CD14-positive monocyte (primary cell): ENCODE measurements around the gene ELANE. TPM values are rescaled to one million over a fixed set of nuclear protein-coding genes. Genes with fewer than 3 reads are reported as not detected.

Experiments
- DNase-seq, 3 donors: peaks; one replicate each; pipeline ENCODE4 v3.0.0-alpha.2; 2011 to 2022
- H2AFZ ChIP-seq: 2 replicates; pipeline ENCODE4 v1.6.0; 2012; ENCODE audit warnings: mild to moderate bottlenecking, low read depth, low read length, inconsistent platforms; ENCODE audit not compliant: insufficient read depth, poor library complexity, severe bottlenecking
- H3K27ac ChIP-seq, 2 donors: 1 replicate in 1 of 2; 2 replicates in 1 of 2; pipeline ENCODE4 v1.5.1; 2012 to 2013; ENCODE audit warnings: low read length in 2 of 2, control low read depth in 1 of 2, inconsistent platforms in 1 of 2, low read depth in 1 of 2, mild to moderate bottlenecking in 1 of 2
- H3K27me3 ChIP-seq, 2 donors: one replicate each; pipeline versions ENCODE4 v1.6.0 to v1.6.1; 2011 to 2013; ENCODE audit warnings: low read length in 2 of 2; ENCODE audit not compliant: control insufficient read depth in 2 of 2, insufficient read depth in 2 of 2
- H3K36me3 ChIP-seq, 2 donors: replicated peaks in 1 of 2; 1 replicate in 1 of 2; 2 replicates in 1 of 2; pipeline versions ENCODE4 v1.5.1 to v1.6.1; 2012 to 2013; ENCODE audit warnings: low read length in 2 of 2, control low read depth in 1 of 2, inconsistent platforms in 1 of 2, mild to moderate bottlenecking in 1 of 2; ENCODE audit not compliant: insufficient read depth in 2 of 2, control insufficient read depth in 1 of 2
- H3K4me1 ChIP-seq, 2 donors: 1 replicate in 1 of 2; 2 replicates in 1 of 2; pipeline versions ENCODE4 v1.5.1 to v1.6.1; 2012 to 2013; ENCODE audit warnings: low read length in 2 of 2, control low read depth in 1 of 2, inconsistent platforms in 1 of 2, mild to moderate bottlenecking in 1 of 2, moderate library complexity in 1 of 2; ENCODE audit not compliant: insufficient read depth in 2 of 2, control insufficient read depth in 1 of 2
- H3K4me2 ChIP-seq: replicated peaks from 2 replicates; pipeline ENCODE3; 2012; ENCODE audit warnings: low read length, moderate library complexity, mild to moderate bottlenecking; ENCODE audit not compliant: poor library complexity, severe bottlenecking; ENCODE audit errors: extremely low read depth
- H3K4me3 ChIP-seq, 3 experiments: fragments of 200-600 bp in 1 of 3; sonication (generic) in 1 of 3; replicated peaks in 1 of 3; 1 replicate in 2 of 3; 2 replicates in 1 of 3; pipeline ENCODE4 v1.5.1; 2011 to 2013; ENCODE audit warnings: low read length in 3 of 3, mild to moderate bottlenecking in 3 of 3, control low read depth in 2 of 3, low read depth in 2 of 3, inconsistent platforms in 1 of 3, moderate library complexity in 1 of 3
- H3K79me2 ChIP-seq: 2 replicates; pipeline ENCODE4 v1.6.0; 2012; ENCODE audit warnings: mild to moderate bottlenecking, control low read depth, inconsistent platforms, low read length, moderate library complexity; ENCODE audit not compliant: insufficient read depth
- H3K9ac ChIP-seq: 2 replicates; pipeline ENCODE4 v1.6.0; 2017; ENCODE audit warnings: low read length, mild to moderate bottlenecking; ENCODE audit not compliant: insufficient read depth, poor library complexity, severe bottlenecking
- H3K9me3 ChIP-seq, 2 donors: replicated peaks in 1 of 2; 1 replicate in 1 of 2; 2 replicates in 1 of 2; pipeline versions ENCODE4 v1.5.1 to v1.6.1; 2012 to 2013; ENCODE audit warnings: low read length in 2 of 2, control low read depth in 1 of 2; ENCODE audit not compliant: control insufficient read depth in 1 of 2, insufficient read depth in 1 of 2
- H4K20me1 ChIP-seq: 2 replicates; pipeline ENCODE4 v1.6.0; 2012; ENCODE audit warnings: mild to moderate bottlenecking, low read length, control low read depth, moderate library complexity; ENCODE audit not compliant: insufficient read depth
- H3K27ac Mint-ChIP-seq, 7 donors: one replicate each; pipeline ENCODE4 v1.8.0; 2020; ENCODE audit warnings: mild to moderate bottlenecking in 7 of 7, mixed read lengths in 7 of 7, moderate library complexity in 6 of 7, inconsistent platforms in 2 of 7
- H3K27me3 Mint-ChIP-seq, 3 donors: one replicate each; pipeline ENCODE4 v1.8.0; 2021 to 2022; ENCODE audit warnings: low read depth in 3 of 3, mild to moderate bottlenecking in 3 of 3, mixed read lengths in 3 of 3, moderate library complexity in 3 of 3, inconsistent platforms in 1 of 3
- H3K36me3 Mint-ChIP-seq, 2 donors: one replicate each; pipeline ENCODE4 v1.8.0; 2020; ENCODE audit warnings: mixed read lengths in 2 of 2, inconsistent platforms in 1 of 2, mild to moderate bottlenecking in 1 of 2
- H3K4me1 Mint-ChIP-seq: one replicate; pipeline ENCODE4 v1.8.0; 2020; ENCODE audit warnings: mild to moderate bottlenecking, mixed read lengths
- H3K4me3 Mint-ChIP-seq, 2 donors: one replicate each; pipeline ENCODE4 v1.8.0; 2020; ENCODE audit warnings: mild to moderate bottlenecking in 2 of 2, mixed read lengths in 2 of 2, moderate library complexity in 1 of 2
- H3K9me3 Mint-ChIP-seq, 7 donors: one replicate each; pipeline ENCODE4 v1.8.0; 2020 to 2022; ENCODE audit warnings: mixed read lengths in 7 of 7, mild to moderate bottlenecking in 6 of 7, moderate library complexity in 6 of 7, inconsistent platforms in 2 of 7
- CTCF ChIP-seq: fragments of 200-600 bp; IDR thresholded peaks from one replicate; pipeline ENCODE4 v1.8.0; 2022; ENCODE audit warnings: antibody characterized with exemption, mild to moderate bottlenecking
- WGBS: methylation state at CpG from one replicate; pipeline ENCODE4 v1.1.5; 2013; ENCODE audit warnings: missing lambda C conversion rate; ENCODE audit not compliant: insufficient coverage; 5-methylcytosine and 5-hydroxymethylcytosine counted together
- intact Hi-C, 2 donors: fragments of 100-400 bp; cut with micrococcal nuclease; formaldehyde crosslinking; loops; one replicate each; pipeline versions ENCODE4 v1.15.0 to v1.15.1; 2023
- polyA plus RNA-seq, 3 donors: library from polyadenylated mRNA; depleted of rRNA in 1 of 3; unstranded in 2 of 3; stranded (reverse) in 1 of 3; fragments of 300-500 nt in 2 of 3; fragments of >200 nt in 1 of 3; fragmentation: Illumina TruSeq in 2 of 3; gene quantifications; 1 replicate in 2 of 3; 2 replicates in 1 of 3; pipeline ENCODE4 v1.2.3, GENCODE V29; 2012 to 2021

Gene ELANE
- polyA plus RNA-seq, 3 donors, result 0.61 to 2.0 (median 1.3) TPM

- H2AFZ ChIP-seq, result no peak overlapping the region
- H3K36me3 ChIP-seq, result peaks cover 10 to 18% of the 10 kb centered on the region in 2 donors
- TF ChIP-seq CTCF, result no peak
- no peaks in the 10 kb centered on the region for H3K79me2 ChIP-seq
- Mint-ChIP-seq H3K4me1 (peaks cover 11% of the 10 kb centered on the region), H3K9me3 (peaks cover 0 to 1% (median 0%) of the 10 kb centered on the region in 7 donors), H3K27ac (no peak overlapping the region), H3K27me3 (peaks cover 0 to 5% (median 2%) of the 10 kb centered on the region in 3 donors), H3K36me3 (peaks cover 29 to 44% of the 10 kb centered on the region in 2 donors), H3K4me3 (no peak overlapping the region)
- peaks cover 14 to 16% of the 10 kb centered on the region in 2 donors for H3K4me1 ChIP-seq
- H3K9ac ChIP-seq, result no peak overlapping the region
- H3K9me3 ChIP-seq, result no peaks in the 10 kb centered on the region
- intact Hi-C loops, result loop anchor here in 1 of 2 donors (10.0 kb wide), 1 partner anchor 376 kb away; the partner anchor contains the start of genes ATP5F1D and MIDN
- peaks cover 0 to 11% of the 10 kb centered on the region in 2 donors for H3K27me3 ChIP-seq
- 95% methylated on average over 28 of the region's 34 CpGs for WGBS
- no peak overlapping the region for H3K27ac ChIP-seq
- H3K4me2 ChIP-seq, result no peak overlapping the region
- H3K4me3 ChIP-seq, result no peak overlapping the region
- H4K20me1 ChIP-seq, result peaks cover 63% of the 10 kb centered on the region
- DNase-seq, result no peak
These were observed 16.5 kb downstream of the ELANE start for GRCh38 chr19:868458-869244.

GRCh38 chr19:869245-870177 is 17.4 kb downstream of the ELANE start:
- Histone ChIP-seq H3K4me2 (no peak overlapping the region), H3K4me1 (peaks cover 8 to 10% of the 10 kb centered on the region in 2 donors), H3K79me2 (no peaks in the 10 kb centered on the region), H2AFZ (no peak overlapping the region), H3K36me3 (peaks cover 10 to 20% of the 10 kb centered on the region in 2 donors), H3K27ac (no peak overlapping the region), H4K20me1 (peaks cover 56% of the 10 kb centered on the region), H3K27me3 (peaks cover 0 to 11% of the 10 kb centered on the region in 2 donors), H3K4me3 (no peak overlapping the region), H3K9ac (no peak overlapping the region), H3K9me3 (no peaks in the 10 kb centered on the region)
- intact Hi-C loops, result loop anchor here in 1 of 2 donors (10.0 kb wide), 1 partner anchor 375 kb away; the partner anchor contains the start of genes ATP5F1D and MIDN
- Mint-ChIP-seq H3K9me3 (no peaks in the 10 kb centered on the region), H3K36me3 (peaks cover 29 to 50% of the 10 kb centered on the region in 2 donors), H3K27me3 (peaks cover 0 to 5% (median 2%) of the 10 kb centered on the region in 3 donors), H3K27ac (peak overlapping the region in 1 of 7 donors; percentile 23), H3K4me3 (no peak overlapping the region), H3K4me1 (peaks cover 6% of the 10 kb centered on the region)
- DNase-seq, result peak in 1 of 3 donors; percentile 48
- 72% methylated on average over 20 of the region's 29 CpGs for WGBS
- no peak for TF ChIP-seq CTCF
